ENCODE measurements around the gene UNC5CL. TPM values are rescaled to one million over a fixed set of nuclear protein-coding genes. Genes with fewer than 3 reads are reported as not detected.

UNC5CL gene
- total and polyA plus RNA-seq, 2 of the 8 experiments (the other 6 are each of a cell fraction or from before 2014, with no cell fraction given), result 1.3 to 1.7 TPM

- TF ChIP-seq KDM1A (IDR thresholded peaks at IDR 0.05; ENCODE audit: borderline replicate concordance, low read length) (no peak), RXRA (IDR thresholded peaks at IDR 0.05; ENCODE audit: insufficient read depth, low read depth, low read length) (no peak), E2F6 (IDR thresholded peaks at IDR 0.05) (no peak), JUN (IDR thresholded peaks at IDR 0.05; ENCODE audit: low read depth, low read length) (no peak), HDAC6 (IDR thresholded peaks at IDR 0.05; ENCODE audit: low read depth, low read length) (no peak), ASH2L (IDR thresholded peaks at IDR 0.05; ENCODE audit: low read length) (no peak), BRCA1 (IDR thresholded peaks at IDR 0.05; ENCODE audit: low read depth, low read length) (no peak), ATF3 (IDR thresholded peaks at IDR 0.05; ENCODE audit: insufficient read depth, low read depth, low read length) (no peak)
These were observed 10.5 kb upstream of the UNC5CL start (continued) for GRCh38 chr6:41049521-41049920.

All from H1 (cell line).